HG03066 (cell line): ENCODE results near the gene UFC1.
A peak's percentile ranks its signal among the peaks of the same experiment; 100 is the strongest.

Experiments used
- ATAC-seq: cut with Tn5 transposase; IDR thresholded peaks from one replicate; pipeline ENCODE4 v1.9.1; 2021; ENCODE audit warnings: low read depth; ENCODE audit not compliant: unreplicated experiment

The UFC1 gene

GRCh38 chr1:161166669-161167548, 13.1 kb downstream of the UFC1 start:
- peak; percentile 15 for ATAC-seq

- no peak for ATAC-seq
These were observed 15.1 kb downstream of the UFC1 start for GRCh38 chr1:161168906-161169305.

GRCh38 chr1:161171191-161171590, 17.4 kb downstream of the UFC1 start:
- no peak for ATAC-seq

- no peak for ATAC-seq
These were observed 17.9 kb downstream of the UFC1 start for GRCh38 chr1:161171696-161172095.

- no peak for ATAC-seq
These were observed 18.6 kb downstream of the UFC1 start for GRCh38 chr1:161172349-161172748.

GRCh38 chr1:161172776-161173376, 19.1 kb downstream of the UFC1 start:
- no peak for ATAC-seq

GRCh38 chr1:161173711-161174110, 19.9 kb downstream of the UFC1 start:
- no peak for ATAC-seq

GRCh38 chr1:161174911-161175310, 21.1 kb downstream of the UFC1 start:
- no peak for ATAC-seq

- ATAC-seq, result no peak
These were observed 22.1 kb downstream of the UFC1 start for GRCh38 chr1:161175771-161176453.

GRCh38 chr1:161176468-161177111, 22.8 kb downstream of the UFC1 start:
- no peak for ATAC-seq

GRCh38 chr1:161177112-161177935, 23.5 kb downstream of the UFC1 start, which contains the start of gene B4GALT3:
B4GALT3 (minus strand) TSS chr1:161177507; CDS start chr1:161176060, 1,447 bp downstream.
- peak; percentile 68 for ATAC-seq

GRCh38 chr1:161177936-161178244, 24.1 kb downstream of the UFC1 start:
- no peak for ATAC-seq

GRCh38 chr1:161179698-161180097, 25.9 kb downstream of the UFC1 start:
- no peak for ATAC-seq

GRCh38 chr1:161180639-161181038, 26.9 kb downstream of the UFC1 start:
- ATAC-seq, result no peak

- peak; percentile 52 for ATAC-seq
These were observed 28.4 kb downstream of the UFC1 start for GRCh38 chr1:161182214-161182613.

- peak; percentile 60 for ATAC-seq
These were observed 31.5 kb downstream of the UFC1 start for GRCh38 chr1:161185282-161185682.

- ATAC-seq, result peak; percentile 35
These were observed 32.0 kb downstream of the UFC1 start for GRCh38 chr1:161185732-161186311.

GRCh38 chr1:161187311-161187710, 33.5 kb downstream of the UFC1 start:
- ATAC-seq, result no peak

- ATAC-seq, result no peak
These were observed 34.6 kb downstream of the UFC1 start for GRCh38 chr1:161188381-161188780.

- ATAC-seq, result no peak
These were observed 35.3 kb downstream of the UFC1 start for GRCh38 chr1:161189036-161189435.
